Gastrocnemius medialis (tissue), 4 donors: ENCODE data around the gene RPL39L. TPM values are rescaled to one million over a fixed set of nuclear protein-coding genes. Genes with fewer than 3 reads are reported as not detected.

ENCODE experiments used
- ATAC-seq, 2 donors: fragments of 150-250 bp; one replicate each; pipeline ENCODE4 v1.9.1; 2016
- DNase-seq, 2 donors: peaks; one replicate each; pipeline ENCODE4 v3.0.0-alpha.2; 2019
- H3K27ac ChIP-seq, 4 donors: fragments of 200-600 bp; sonication (generic); 1 replicate in 1 of 4; 2 replicates in 3 of 4; pipeline ENCODE4 v1.5.1; 2016 to 2018; ENCODE audit warnings: mild to moderate bottlenecking in 2 of 4, moderate library complexity in 1 of 4
- H3K27me3 ChIP-seq, 3 donors: fragments of 200-600 bp; sonication (generic) in 2 of 3; 1 replicate in 1 of 3; 2 replicates in 2 of 3; pipeline versions ENCODE4 v1.5.1 to v1.6.0; 2016 to 2019; ENCODE audit warnings: mild to moderate bottlenecking in 1 of 3, moderate library complexity in 1 of 3
- H3K36me3 ChIP-seq, 2 donors: fragments of 200-600 bp; sonication (generic) in 1 of 2; one replicate each; pipeline ENCODE4 v1.5.1; 2017 to 2018
- H3K4me1 ChIP-seq, 2 donors: fragments of 200-600 bp; sonication (generic) in 1 of 2; one replicate each; pipeline ENCODE4 v1.5.1; 2016 to 2017; ENCODE audit warnings: mild to moderate bottlenecking in 2 of 2
- H3K4me3 ChIP-seq, 4 donors: fragments of 200-600 bp; sonication (generic) in 3 of 4; 1 replicate in 1 of 4; 2 replicates in 3 of 4; pipeline ENCODE4 v1.5.1; 2016 to 2019; ENCODE audit warnings: mild to moderate bottlenecking in 2 of 4
- H3K9me3 ChIP-seq, 3 donors: fragments of 200-600 bp; sonication (generic) in 2 of 3; 1 replicate in 1 of 3; 2 replicates in 2 of 3; pipeline ENCODE4 v1.5.1; 2016 to 2019
- POLR2A ChIP-seq, 2 donors: fragments of 450-650 bp; IDR thresholded peaks; one replicate each; pipeline ENCODE4 v1.6.1; 2017; ENCODE audit warnings: antibody characterized with exemption in 2 of 2, mild to moderate bottlenecking in 2 of 2, moderate library complexity in 2 of 2
- in situ Hi-C, 4 donors: fragments of 200-750 bp; cut with MboI; loops; one replicate each; pipeline versions ENCODE4 v1.15.0 to v1.8.0; 2017; ENCODE audit warnings: low sequenced_read_pairs in 4 of 4
- intact Hi-C: fragments of 100-400 bp; cut with DNase I; formaldehyde crosslinking; loops from one replicate; pipeline ENCODE4 v1.15.1; 2023; ENCODE audit warnings: low total_unique reads
- total RNA-seq, 4 donors: library from RNA; depleted of rRNA; stranded (reverse); fragments of >200 nt; gene quantifications; one replicate each; pipeline versions ENCODE4 v1.1.0 to v1.2.3, GENCODE V29; 2016
- TF ChIP-seq, protein P1 (sequence below), 5 experiments: fragments of 450-650 bp in 3 of 5; fragments of 200-600 bp in 2 of 5; sonication (generic) in 2 of 5; IDR thresholded peaks in 4 of 5; conservative IDR thresholded peaks in 1 of 5; 1 replicate in 4 of 5; 2 replicates in 1 of 5; pipeline ENCODE4 v1.5.1; 2016 to 2019; ENCODE audit warnings: antibody characterized with exemption in 5 of 5, mild to moderate bottlenecking in 3 of 5, moderate library complexity in 3 of 5

The RPL39L gene
- total RNA-seq, 4 donors from 2014 or later, result 0.71 to 1.6 TPM; not detected in 2

DNA sequence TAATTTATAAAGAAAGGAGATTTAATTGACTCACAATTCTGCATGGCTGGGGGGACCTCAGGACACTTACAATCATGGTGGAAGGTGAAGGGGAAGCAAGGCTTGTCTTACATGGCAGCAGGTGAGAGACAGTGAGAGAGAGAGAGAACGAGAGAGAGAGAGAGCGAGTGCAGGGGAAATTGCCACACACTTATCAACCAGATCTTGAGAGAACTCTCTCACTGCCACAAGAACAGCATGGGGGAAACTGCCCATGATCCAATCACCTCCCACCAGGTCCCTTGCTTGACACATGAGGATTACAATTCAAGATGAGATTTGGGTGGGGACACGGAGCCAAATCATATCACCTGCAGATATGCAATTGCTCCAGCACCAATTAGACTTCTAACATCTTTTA lies 7.1 kb upstream of the RPL39L start:
- intact Hi-C loops, result no loop called here
- no peak for DNase-seq
- Histone ChIP-seq H3K9me3 (no peaks in the 10 kb centered on the region), H3K4me1 (no peaks in the 10 kb centered on the region), H3K27me3 (no peaks in the 10 kb centered on the region), H3K36me3 (no peaks in the 10 kb centered on the region), H3K27ac (no peak overlapping the region), H3K4me3 (no peak overlapping the region)
- TF ChIP-seq, protein P1, sequence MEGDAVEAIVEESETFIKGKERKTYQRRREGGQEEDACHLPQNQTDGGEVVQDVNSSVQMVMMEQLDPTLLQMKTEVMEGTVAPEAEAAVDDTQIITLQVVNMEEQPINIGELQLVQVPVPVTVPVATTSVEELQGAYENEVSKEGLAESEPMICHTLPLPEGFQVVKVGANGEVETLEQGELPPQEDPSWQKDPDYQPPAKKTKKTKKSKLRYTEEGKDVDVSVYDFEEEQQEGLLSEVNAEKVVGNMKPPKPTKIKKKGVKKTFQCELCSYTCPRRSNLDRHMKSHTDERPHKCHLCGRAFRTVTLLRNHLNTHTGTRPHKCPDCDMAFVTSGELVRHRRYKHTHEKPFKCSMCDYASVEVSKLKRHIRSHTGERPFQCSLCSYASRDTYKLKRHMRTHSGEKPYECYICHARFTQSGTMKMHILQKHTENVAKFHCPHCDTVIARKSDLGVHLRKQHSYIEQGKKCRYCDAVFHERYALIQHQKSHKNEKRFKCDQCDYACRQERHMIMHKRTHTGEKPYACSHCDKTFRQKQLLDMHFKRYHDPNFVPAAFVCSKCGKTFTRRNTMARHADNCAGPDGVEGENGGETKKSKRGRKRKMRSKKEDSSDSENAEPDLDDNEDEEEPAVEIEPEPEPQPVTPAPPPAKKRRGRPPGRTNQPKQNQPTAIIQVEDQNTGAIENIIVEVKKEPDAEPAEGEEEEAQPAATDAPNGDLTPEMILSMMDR (IDR thresholded peaks at IDR 0.05 in 4 of 5, conservative IDR thresholded peaks at IDR 0.05 in 1 of 5), result no peak
- TF ChIP-seq POLR2A (IDR thresholded peaks at IDR 0.05), result no peak
- ATAC-seq, result no peak
- in situ Hi-C loops, result no loop called here

DNA sequence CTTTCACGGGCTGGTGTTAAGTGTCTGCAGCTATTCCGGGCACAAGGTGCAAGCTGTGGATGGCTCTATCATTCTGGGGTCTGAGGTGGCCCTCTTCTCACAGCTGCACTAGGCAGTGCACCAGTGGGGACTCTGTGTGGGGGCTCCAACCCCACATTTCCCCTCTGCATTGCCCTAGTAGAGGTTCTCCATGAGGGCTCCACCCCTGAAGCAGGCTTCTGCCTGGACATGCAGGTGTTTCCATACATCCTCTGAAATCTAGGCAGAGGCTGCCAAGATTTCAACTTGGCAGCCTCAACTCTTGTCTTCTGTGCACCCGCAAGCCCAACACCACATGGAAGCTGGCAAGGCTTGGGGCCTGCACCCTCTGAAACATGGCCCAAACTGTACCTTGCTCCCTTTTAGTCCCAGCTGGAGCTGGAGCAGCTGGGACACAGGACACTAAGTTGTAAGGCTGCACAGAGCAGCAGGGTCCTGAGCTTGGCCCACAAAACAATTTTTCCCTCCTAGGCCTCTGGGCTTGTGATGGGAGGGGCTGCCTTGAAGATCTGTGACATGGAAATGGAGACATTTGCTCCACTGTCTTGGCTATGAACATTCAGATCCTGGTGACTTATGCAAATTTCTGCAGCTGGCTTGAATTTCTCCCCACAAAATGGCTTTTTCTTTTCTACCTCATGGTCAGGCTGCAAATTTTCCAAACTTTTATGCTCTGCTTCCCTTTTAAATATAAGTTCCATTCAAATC lies 6.0 kb upstream of the RPL39L start:
- in situ Hi-C loops (no loop called here), intact Hi-C loops (no loop called here)
- ATAC-seq (no peak), DNase-seq (no peak)
- TF ChIP-seq, protein P1 (IDR thresholded peaks at IDR 0.05 in 4 of 5, conservative IDR thresholded peaks at IDR 0.05 in 1 of 5), result no peak
- TF ChIP-seq POLR2A (IDR thresholded peaks at IDR 0.05), result no peak
- H3K36me3 ChIP-seq, result no peaks in the 10 kb centered on the region
- H3K9me3 ChIP-seq, result no peaks in the 10 kb centered on the region
- no peaks in the 10 kb centered on the region for H3K4me1 ChIP-seq
- no peaks in the 10 kb centered on the region for H3K27me3 ChIP-seq
- H3K4me3 ChIP-seq, result no peak overlapping the region
- no peak overlapping the region for H3K27ac ChIP-seq

DNA sequence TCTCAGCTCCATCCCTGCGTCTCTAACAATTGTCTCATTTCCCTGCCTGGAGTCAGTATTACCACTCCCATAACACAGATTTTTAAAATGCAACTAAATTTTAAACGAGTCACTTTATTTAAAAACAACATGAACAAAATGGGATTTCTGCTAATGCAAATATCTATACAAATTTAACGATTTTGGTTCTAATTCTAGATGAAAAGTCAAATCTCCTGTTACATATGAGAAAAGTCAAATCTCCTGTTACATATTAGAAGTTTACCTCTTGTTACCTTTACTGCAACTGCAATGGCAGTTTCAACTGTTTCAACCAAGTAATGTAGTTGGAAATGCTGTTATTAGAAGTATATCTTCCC lies 578 bp upstream of the RPL39L start:
- TF ChIP-seq, protein P1 (IDR thresholded peaks at IDR 0.05 in 4 of 5, conservative IDR thresholded peaks at IDR 0.05 in 1 of 5), result peak in 1 of 5 experiments; percentile 10
- no peak for TF ChIP-seq POLR2A (IDR thresholded peaks at IDR 0.05)
- peak overlapping the region; percentile 59 to 75 (median 66) for H3K4me3 ChIP-seq
- ATAC-seq, result no peak
- H3K27me3 ChIP-seq, result peaks cover 0 to 3% (median 0%) of the 10 kb centered on the region in 3 donors
- H3K4me1 ChIP-seq, result peaks cover 0 to 8% of the 10 kb centered on the region in 2 donors
- no peaks in the 10 kb centered on the region for H3K9me3 ChIP-seq
- no peak for DNase-seq
- in situ Hi-C loops (no loop called here), intact Hi-C loops (no loop called here)
- no peak overlapping the region for H3K27ac ChIP-seq
- H3K36me3 ChIP-seq, result no peaks in the 10 kb centered on the region

DNA sequence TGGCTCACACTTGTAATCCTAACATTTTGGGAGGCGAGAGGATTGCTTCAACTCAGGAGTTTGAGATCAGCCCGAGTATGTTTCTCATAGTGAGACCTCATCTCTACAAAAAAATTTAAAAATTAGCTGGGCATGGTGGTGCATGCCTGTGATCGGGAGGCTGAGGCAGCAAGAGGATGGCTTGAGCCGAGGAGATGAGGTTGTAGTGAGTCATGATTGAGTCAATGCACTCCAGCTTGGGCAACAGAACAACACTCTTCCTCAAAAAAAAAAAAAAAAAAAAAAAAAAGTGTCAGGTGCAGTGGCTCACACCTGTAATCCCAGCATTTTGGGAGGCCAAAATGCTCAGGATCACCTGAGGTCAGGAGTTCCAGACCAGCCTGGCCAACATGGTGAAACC lies 2.4 kb downstream of the RPL39L start:
- TF ChIP-seq, protein P1 (IDR thresholded peaks at IDR 0.05 in 4 of 5, conservative IDR thresholded peaks at IDR 0.05 in 1 of 5), result no peak
- no peak for TF ChIP-seq POLR2A (IDR thresholded peaks at IDR 0.05)
- Histone ChIP-seq H3K36me3 (no peaks in the 10 kb centered on the region), H3K9me3 (no peaks in the 10 kb centered on the region), H3K27ac (no peak overlapping the region), H3K4me3 (no peak overlapping the region), H3K27me3 (peaks cover 0 to 3% (median 0%) of the 10 kb centered on the region in 3 donors), H3K4me1 (peaks cover 0 to 8% of the 10 kb centered on the region in 2 donors)
- intact Hi-C loops, result no loop called here
- DNase-seq (no peak), ATAC-seq (no peak)
- in situ Hi-C loops, result no loop called here
